KMS-11 (cell line): ENCODE measurements around the gene ALDH16A1.
A peak's percentile ranks its signal among the peaks of the same experiment; 100 is the strongest.

Source experiments
- H2AFZ ChIP-seq: fragments of 200-600 bp; sonication (generic); 2 replicates; pipeline ENCODE4 v1.6.1; 2016; ENCODE audit warnings: antibody characterized with exemption, mixed run types, low read depth
- H3K27ac ChIP-seq: fragments of 200-600 bp; sonication (generic); 2 replicates; pipeline ENCODE4 v1.6.1; 2016; ENCODE audit warnings: mild to moderate bottlenecking, mixed run types
- H3K27me3 ChIP-seq: fragments of 200-600 bp; sonication (generic); 2 replicates; pipeline ENCODE4 v1.6.1; 2017; ENCODE audit warnings: mild to moderate bottlenecking, low read depth, mixed run types, moderate library complexity; ENCODE audit not compliant: insufficient read depth
- H3K36me3 ChIP-seq: fragments of 200-600 bp; sonication (generic); 2 replicates; pipeline ENCODE4 v1.6.1; 2017; ENCODE audit warnings: mild to moderate bottlenecking, mixed run types; ENCODE audit not compliant: insufficient read depth
- H3K4me1 ChIP-seq: fragments of 200-600 bp; sonication (generic); 2 replicates; pipeline ENCODE4 v1.6.1; 2016; ENCODE audit warnings: mild to moderate bottlenecking, low read depth, mixed run types; ENCODE audit not compliant: poor library complexity, severe bottlenecking
- H3K4me2 ChIP-seq: fragments of 200-600 bp; sonication (generic); 2 replicates; pipeline ENCODE4 v1.7.0; 2016; ENCODE audit warnings: mild to moderate bottlenecking, mixed run types
- H3K4me3 ChIP-seq: fragments of 200-600 bp; sonication (generic); IDR thresholded peaks from 2 replicates; pipeline ENCODE4 v1.6.1; 2017; ENCODE audit warnings: low read depth, low read length, mixed read lengths; ENCODE audit not compliant: insufficient read depth
- H3K79me2 ChIP-seq: fragments of 200-600 bp; sonication (generic); 2 replicates; pipeline ENCODE4 v1.6.1; 2016; ENCODE audit warnings: low read depth, mixed run types; ENCODE audit not compliant: insufficient read depth
- H3K9ac ChIP-seq: fragments of 200-600 bp; sonication (generic); 2 replicates; pipeline ENCODE4 v1.6.1; 2016; ENCODE audit warnings: mild to moderate bottlenecking, mixed run types
- H4K20me1 ChIP-seq: fragments of 200-600 bp; sonication (generic); 2 replicates; pipeline ENCODE4 v1.6.1; 2016; ENCODE audit warnings: mild to moderate bottlenecking, mixed run types; ENCODE audit not compliant: insufficient read depth
- TF ChIP-seq, protein P1 (sequence below): fragments of 200-600 bp; sonication (generic); conservative IDR thresholded peaks from 2 replicates; pipeline ENCODE4 v1.6.1; 2017; ENCODE audit warnings: low read depth, mild to moderate bottlenecking, antibody characterized with exemption, low read length, moderate library complexity, mixed read lengths

Gene ALDH16A1

DNA sequence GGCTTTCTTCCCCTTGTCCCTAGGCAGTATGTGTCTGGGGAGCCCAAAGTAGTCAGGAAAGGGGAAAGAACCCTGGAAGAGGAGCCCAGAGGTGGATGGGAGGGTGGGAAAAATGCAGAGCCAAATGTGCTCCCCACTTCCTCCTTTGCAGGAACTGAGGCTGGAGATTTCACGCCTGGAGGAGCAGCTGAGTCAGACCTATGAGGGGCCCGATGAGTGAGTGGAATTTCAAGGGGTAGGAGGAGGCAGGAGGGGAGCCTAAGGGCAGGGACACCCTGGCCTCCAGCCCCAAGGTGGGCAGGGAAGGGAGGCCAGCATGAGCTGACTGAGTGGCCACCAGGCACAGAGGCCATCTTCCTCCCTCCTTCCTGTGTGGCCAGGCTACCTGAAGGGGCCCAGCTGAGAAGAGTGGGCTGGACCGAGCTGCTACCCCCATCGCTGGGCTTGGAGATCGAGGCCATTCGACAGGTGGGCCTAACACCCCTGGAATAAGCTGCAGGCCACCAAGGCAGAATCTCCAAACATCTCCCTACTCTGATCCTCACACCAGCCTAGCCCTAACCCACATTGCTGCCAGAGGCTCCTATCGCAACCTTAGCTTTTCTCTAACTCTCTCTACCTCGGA lies 44.1 kb upstream of the ALDH16A1 start:
- H4K20me1 ChIP-seq: no peaks in the 10 kb centered on the region
- TF ChIP-seq, protein P1, sequence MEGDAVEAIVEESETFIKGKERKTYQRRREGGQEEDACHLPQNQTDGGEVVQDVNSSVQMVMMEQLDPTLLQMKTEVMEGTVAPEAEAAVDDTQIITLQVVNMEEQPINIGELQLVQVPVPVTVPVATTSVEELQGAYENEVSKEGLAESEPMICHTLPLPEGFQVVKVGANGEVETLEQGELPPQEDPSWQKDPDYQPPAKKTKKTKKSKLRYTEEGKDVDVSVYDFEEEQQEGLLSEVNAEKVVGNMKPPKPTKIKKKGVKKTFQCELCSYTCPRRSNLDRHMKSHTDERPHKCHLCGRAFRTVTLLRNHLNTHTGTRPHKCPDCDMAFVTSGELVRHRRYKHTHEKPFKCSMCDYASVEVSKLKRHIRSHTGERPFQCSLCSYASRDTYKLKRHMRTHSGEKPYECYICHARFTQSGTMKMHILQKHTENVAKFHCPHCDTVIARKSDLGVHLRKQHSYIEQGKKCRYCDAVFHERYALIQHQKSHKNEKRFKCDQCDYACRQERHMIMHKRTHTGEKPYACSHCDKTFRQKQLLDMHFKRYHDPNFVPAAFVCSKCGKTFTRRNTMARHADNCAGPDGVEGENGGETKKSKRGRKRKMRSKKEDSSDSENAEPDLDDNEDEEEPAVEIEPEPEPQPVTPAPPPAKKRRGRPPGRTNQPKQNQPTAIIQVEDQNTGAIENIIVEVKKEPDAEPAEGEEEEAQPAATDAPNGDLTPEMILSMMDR: no peak
- H3K4me1 ChIP-seq: peaks cover 12% of the 10 kb centered on the region
- no peaks in the 10 kb centered on the region for H3K36me3 ChIP-seq
- peak overlapping the region; percentile 20; the same call in 1 of the 2 replicates for H2AFZ ChIP-seq
- H3K4me2 ChIP-seq: no peak overlapping the region
- no peaks in the 10 kb centered on the region for H3K79me2 ChIP-seq
- H3K9ac ChIP-seq: no peak overlapping the region
- peaks cover 75% of the 10 kb centered on the region for H3K27me3 ChIP-seq
- no peak overlapping the region for H3K4me3 ChIP-seq
- no peak overlapping the region for H3K27ac ChIP-seq

GRCh38 chr19:49409441-49410029 lies 43.5 kb upstream of the ALDH16A1 start:
- H3K4me3 ChIP-seq: no peak overlapping the region
- no peaks in the 10 kb centered on the region for H3K79me2 ChIP-seq
- TF ChIP-seq, protein P1: no peak
- H2AFZ ChIP-seq: peak overlapping the region; percentile 20; the same call in 1 of the 2 replicates
- H3K27ac ChIP-seq: no peak overlapping the region
- no peaks in the 10 kb centered on the region for H4K20me1 ChIP-seq
- no peak overlapping the region for H3K9ac ChIP-seq
- H3K36me3 ChIP-seq: no peaks in the 10 kb centered on the region
- peaks cover 11% of the 10 kb centered on the region for H3K4me1 ChIP-seq
- H3K27me3 ChIP-seq: peaks cover 75% of the 10 kb centered on the region
- H3K4me2 ChIP-seq: no peak overlapping the region

GRCh38 chr19:49411681-49412326 lies 41.2 kb upstream of the ALDH16A1 start:
- H3K4me2 ChIP-seq: no peak overlapping the region
- no peak overlapping the region for H3K9ac ChIP-seq
- H3K27ac ChIP-seq: no peak overlapping the region

GRCh38 chr19:49413348-49413747 lies 39.7 kb upstream of the ALDH16A1 start:
- Histone ChIP-seq H3K79me2 (no peaks in the 10 kb centered on the region), H3K4me2 (no peak overlapping the region), H3K27me3 (peaks cover 84% of the 10 kb centered on the region), H3K4me3 (no peak overlapping the region), H3K36me3 (no peaks in the 10 kb centered on the region), H2AFZ (no peak overlapping the region), H3K4me1 (peaks cover 11% of the 10 kb centered on the region), H3K9ac (no peak overlapping the region), H3K27ac (no peak overlapping the region), H4K20me1 (no peaks in the 10 kb centered on the region)
- TF ChIP-seq, protein P1: no peak

More at GRCh38 chr19:49411681-49412326, 41.2 kb upstream of the ALDH16A1 start:
- Histone ChIP-seq H2AFZ (no peak overlapping the region), H3K79me2 (no peaks in the 10 kb centered on the region), H3K36me3 (no peaks in the 10 kb centered on the region), H3K4me1 (peaks cover 11% of the 10 kb centered on the region), H4K20me1 (no peaks in the 10 kb centered on the region), H3K27me3 (peaks cover 81% of the 10 kb centered on the region), H3K4me3 (no peak overlapping the region)
- TF ChIP-seq, protein P1: no peak
